ENCODE data around the gene RNF225. TPM values are rescaled to one million over a fixed set of nuclear protein-coding genes. Genes with fewer than 3 reads are reported as not detected.

The RNF225 gene
- total RNA-seq, 4 donors from 2014 or later: not detected

DNA sequence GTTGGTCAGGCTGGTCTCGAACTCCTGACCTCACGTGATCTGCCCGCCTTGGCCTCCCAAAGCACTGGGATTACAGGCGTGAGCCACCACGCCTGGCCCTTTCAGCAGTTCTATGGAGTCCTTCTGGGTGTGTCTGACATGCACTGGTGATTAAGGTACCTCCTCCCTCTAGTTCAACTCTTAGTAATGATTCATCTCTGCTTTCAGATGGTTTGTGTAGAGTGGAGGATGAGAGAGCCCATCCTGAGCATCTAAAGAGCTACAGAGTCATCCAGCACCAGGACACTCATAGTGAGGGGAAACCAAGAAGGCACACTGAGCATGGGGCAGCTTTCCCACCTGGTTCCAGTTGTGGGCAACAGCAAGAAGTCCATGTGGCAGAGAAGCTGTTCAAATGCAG, 21.1 kb downstream of the RNF225 start:
- TF ChIP-seq, protein P1, sequence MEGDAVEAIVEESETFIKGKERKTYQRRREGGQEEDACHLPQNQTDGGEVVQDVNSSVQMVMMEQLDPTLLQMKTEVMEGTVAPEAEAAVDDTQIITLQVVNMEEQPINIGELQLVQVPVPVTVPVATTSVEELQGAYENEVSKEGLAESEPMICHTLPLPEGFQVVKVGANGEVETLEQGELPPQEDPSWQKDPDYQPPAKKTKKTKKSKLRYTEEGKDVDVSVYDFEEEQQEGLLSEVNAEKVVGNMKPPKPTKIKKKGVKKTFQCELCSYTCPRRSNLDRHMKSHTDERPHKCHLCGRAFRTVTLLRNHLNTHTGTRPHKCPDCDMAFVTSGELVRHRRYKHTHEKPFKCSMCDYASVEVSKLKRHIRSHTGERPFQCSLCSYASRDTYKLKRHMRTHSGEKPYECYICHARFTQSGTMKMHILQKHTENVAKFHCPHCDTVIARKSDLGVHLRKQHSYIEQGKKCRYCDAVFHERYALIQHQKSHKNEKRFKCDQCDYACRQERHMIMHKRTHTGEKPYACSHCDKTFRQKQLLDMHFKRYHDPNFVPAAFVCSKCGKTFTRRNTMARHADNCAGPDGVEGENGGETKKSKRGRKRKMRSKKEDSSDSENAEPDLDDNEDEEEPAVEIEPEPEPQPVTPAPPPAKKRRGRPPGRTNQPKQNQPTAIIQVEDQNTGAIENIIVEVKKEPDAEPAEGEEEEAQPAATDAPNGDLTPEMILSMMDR (IDR thresholded peaks at IDR 0.05; ENCODE audit: low read depth): no peak

DNA sequence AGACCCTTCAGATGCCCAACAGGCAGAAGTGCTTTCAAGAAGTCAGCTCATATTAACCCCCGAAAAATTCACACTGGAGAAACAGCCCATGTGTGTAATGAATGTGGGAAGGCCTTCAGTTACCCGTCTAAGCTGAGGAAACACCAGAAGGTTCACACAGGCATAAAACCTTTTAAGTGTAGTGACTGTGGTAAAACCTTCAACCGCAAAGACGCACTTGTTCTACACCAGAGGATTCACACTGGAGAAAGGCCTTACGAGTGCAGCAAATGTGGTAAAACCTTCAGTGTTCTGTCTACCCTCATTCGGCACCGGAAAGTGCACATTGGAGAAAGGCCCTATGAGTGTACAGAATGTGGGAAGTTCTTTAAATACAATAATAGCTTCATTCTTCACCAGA, 21.6 kb downstream of the RNF225 start:
- TF ChIP-seq, protein P1 (IDR thresholded peaks at IDR 0.05; ENCODE audit: low read depth): no peak

DNA sequence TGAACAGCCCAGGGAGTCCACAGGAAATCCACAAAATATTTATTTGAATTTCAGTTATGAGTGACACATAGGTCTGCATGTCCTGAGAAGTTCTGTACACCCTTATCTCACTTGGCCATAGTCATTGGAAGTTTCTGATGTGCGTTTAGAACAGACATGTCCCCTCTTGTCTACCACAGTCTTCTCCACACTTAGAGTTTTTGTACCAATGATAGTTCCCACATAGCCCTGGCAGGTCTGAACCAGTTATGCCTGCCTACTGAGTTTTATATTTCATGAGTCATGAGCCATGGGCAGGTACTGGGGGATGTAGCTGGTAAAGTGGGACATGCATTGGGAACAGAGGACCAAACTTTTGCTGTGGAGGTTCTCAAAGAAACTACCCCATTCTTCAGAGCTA, 33.2 kb downstream of the RNF225 start:
- TF ChIP-seq, protein P1 (IDR thresholded peaks at IDR 0.05; ENCODE audit: low read depth): no peak

DNA sequence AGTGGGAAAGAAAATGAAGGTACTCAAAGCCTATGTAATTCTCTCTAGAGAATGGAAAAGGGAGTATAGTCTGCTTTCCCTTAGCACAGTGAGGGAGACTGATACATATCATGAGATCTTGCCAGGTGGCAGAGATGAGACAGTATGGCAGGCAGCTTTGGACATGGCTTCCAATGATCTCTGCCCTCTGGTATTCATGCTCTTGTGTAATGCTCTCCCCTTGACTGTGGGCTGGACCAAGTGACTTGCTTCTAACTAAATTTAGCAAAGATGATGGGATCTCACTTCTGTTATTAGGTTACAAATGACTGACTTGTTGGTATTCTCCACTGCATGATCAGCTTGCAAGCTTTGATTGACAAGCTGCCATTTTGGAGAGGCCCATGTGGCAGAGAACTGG, 34.3 kb downstream of the RNF225 start:
- TF ChIP-seq, protein P1 (IDR thresholded peaks at IDR 0.05; ENCODE audit: low read depth): no peak

DNA sequence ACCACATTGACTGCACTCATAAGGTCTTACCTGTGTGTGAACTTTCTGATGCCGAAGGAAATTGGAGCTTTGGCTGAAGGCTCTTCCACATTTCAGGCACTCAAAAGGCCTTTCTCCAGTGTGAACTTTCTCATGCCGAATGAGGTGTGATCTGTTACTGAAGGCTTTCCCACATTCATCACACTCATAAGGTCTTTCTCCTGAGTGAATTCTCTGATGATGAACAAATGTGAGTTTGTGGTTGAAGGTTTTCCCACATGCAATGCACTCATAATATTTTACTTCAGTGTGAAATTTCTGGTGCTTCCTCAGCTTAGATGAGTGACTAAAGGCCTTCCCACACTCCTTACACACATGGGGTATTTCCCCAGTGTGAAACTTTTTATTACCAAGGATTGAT, 38.8 kb downstream of the RNF225 start:
- TF ChIP-seq, protein P1 (IDR thresholded peaks at IDR 0.05; ENCODE audit: low read depth): no peak

DNA sequence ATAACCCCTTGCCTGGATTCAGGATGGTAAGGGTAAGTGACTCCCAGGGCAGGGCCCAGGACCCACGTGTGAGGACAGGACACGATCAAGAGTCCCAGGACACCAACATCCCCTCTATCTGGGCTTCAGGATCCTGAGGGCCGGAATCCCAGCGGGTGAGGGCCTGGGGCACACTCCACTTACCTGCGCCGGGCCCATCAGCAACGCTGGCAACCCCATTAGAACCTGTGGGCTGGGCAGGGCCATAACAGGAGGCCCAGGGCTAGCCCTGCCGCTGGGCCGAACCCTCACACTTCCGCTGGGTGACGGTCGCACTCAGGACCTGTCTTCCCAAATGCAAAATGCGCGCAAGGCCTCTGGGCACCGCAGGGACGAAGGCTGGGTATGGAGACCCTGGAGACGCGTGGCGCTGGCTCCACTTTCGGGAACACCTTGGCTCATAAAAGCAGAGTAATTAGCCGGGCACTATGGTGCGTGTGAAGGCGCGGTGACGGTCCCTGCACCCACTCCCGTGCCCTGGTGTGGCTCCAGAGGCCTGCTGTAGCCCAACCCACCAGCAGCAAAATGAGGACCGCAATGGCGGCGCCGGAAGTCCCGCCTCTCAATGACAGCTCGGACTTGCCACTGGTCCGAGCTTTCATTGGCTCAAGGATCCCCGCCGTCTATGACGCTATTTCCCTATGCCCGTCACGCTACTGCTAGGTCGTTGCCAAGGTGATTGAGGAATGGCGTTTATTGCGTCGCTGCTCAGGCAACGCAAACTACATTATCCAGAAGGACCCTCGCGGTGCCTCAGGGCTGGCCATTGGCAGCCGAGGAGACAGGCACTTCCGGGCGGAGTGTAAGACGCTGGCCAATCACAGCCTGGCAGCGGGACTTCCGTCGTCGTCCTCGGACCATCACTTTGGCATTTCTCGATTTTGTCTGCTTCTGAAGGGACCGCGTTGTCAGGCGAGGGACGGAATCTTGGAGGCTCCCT, 44.4 kb downstream of the RNF225 start, which contains the start of gene ZNF132:
Gene ZNF132 (minus strand): TSS at position 578 of the 979 bp plus-strand sequence. CDS start 332 bp downstream, at position 246.
- TF ChIP-seq, protein P1 (IDR thresholded peaks at IDR 0.05; ENCODE audit: low read depth): no peak

DNA sequence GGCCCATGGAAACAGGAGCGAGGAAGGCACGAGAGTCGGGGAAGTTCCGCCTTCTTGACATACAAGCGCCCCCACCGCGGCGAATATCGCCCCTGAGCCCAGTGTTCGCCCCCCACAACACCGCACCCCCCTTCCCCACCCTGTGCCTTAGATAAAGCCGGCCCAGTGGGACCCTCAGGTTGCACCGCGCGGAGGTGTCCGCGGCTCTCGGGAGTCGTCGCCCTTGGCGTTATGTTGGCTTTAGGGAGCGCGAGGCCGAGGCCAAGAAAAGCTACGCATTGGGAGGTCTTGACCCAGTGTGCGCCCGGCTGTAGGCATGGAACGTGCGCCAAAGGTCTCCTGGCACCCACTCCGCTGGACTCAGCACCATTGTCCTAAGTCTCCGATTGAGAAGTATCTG, 45.1 kb downstream of the RNF225 start:
- TF ChIP-seq, protein P1 (IDR thresholded peaks at IDR 0.05; ENCODE audit: low read depth): no peak
